NCI-H345 (cell line): ENCODE results near the gene SATB2.

ENCODE experiments used
- DNase-seq: peaks from one replicate; lab custom pipeline; 2025; lab: John Stamatoyannopoulos, UW

Gene SATB2

GRCh38 chr2:199452260-199452990 is 5.3 kb downstream of the SATB2 start:
- no peak for DNase-seq

GRCh38 chr2:199449956-199450355 is 7.8 kb downstream of the SATB2 start:
- no peak for DNase-seq

- DNase-seq, result no peak
Measured at GRCh38 chr2:199449455-199449854, 8.3 kb downstream of the SATB2 start.

GRCh38 chr2:199446996-199447576 is 10.7 kb downstream of the SATB2 start:
- no peak for DNase-seq

- DNase-seq, result no peak
Measured at GRCh38 chr2:199444749-199445148, 13.0 kb downstream of the SATB2 start.

GRCh38 chr2:199443589-199444130 is 14.1 kb downstream of the SATB2 start:
- no peak for DNase-seq

- DNase-seq, result no peak
Measured at GRCh38 chr2:199442173-199442572, 15.6 kb downstream of the SATB2 start.

GRCh38 chr2:199441759-199442158 is 16.0 kb downstream of the SATB2 start:
- DNase-seq, result no peak

GRCh38 chr2:199440118-199440517 is 17.6 kb downstream of the SATB2 start:
- DNase-seq, result no peak

GRCh38 chr2:199439542-199439941 is 18.2 kb downstream of the SATB2 start:
- no peak for DNase-seq

- peak; percentile 19 for DNase-seq
Measured at GRCh38 chr2:199439066-199439465, 18.7 kb downstream of the SATB2 start.

GRCh38 chr2:199434555-199434954 is 23.2 kb downstream of the SATB2 start:
- no peak for DNase-seq

- no peak for DNase-seq
Measured at GRCh38 chr2:199433204-199433832, 24.4 kb downstream of the SATB2 start.

- no peak for DNase-seq
Measured at GRCh38 chr2:199431746-199432213, 26.0 kb downstream of the SATB2 start.

GRCh38 chr2:199430214-199430613 is 27.5 kb downstream of the SATB2 start:
- DNase-seq, result no peak

- DNase-seq, result no peak
Measured at GRCh38 chr2:199428291-199428690, 29.4 kb downstream of the SATB2 start.

GRCh38 chr2:199424160-199424559 is 33.6 kb downstream of the SATB2 start:
- DNase-seq, result no peak

- DNase-seq, result no peak
Measured at GRCh38 chr2:199419428-199419827, 38.3 kb downstream of the SATB2 start.

GRCh38 chr2:199414465-199414864 is 43.3 kb downstream of the SATB2 start:
- DNase-seq, result no peak

- no peak for DNase-seq
Measured at GRCh38 chr2:199414001-199414400, 43.7 kb downstream of the SATB2 start.

- no peak for DNase-seq
Measured at GRCh38 chr2:199409759-199410529, 47.8 kb downstream of the SATB2 start.

- DNase-seq, result no peak
Measured at GRCh38 chr2:199407421-199407820, 50.3 kb downstream of the SATB2 start.
